SK-N-MC (cell line): Measurements from ENCODE around the gene MRPL20.

Experiments used
- DNase-seq: peaks from one replicate; pipeline ENCODE4 v3.0.0-alpha.2; 2011; ENCODE audit warnings: low read depth, low spot score
- H3K27ac ChIP-seq: fragments of 200-600 bp; sonication (generic); 2 replicates; pipeline ENCODE4 v1.5.1; 2016; ENCODE audit warnings: mixed run types
- H3K36me3 ChIP-seq: fragments of 200-600 bp; sonication (generic); 2 replicates; pipeline ENCODE4 v1.6.1; 2017; ENCODE audit warnings: antibody characterized with exemption, low read length, mixed read lengths; ENCODE audit not compliant: insufficient read depth
- H3K4me3 ChIP-seq: fragments of 200-600 bp; sonication (generic); 2 replicates; pipeline ENCODE4 v1.5.1; 2016
- H3K9ac ChIP-seq: fragments of 200-600 bp; sonication (generic); 2 replicates; pipeline ENCODE4 v1.8.0; 2017; ENCODE audit warnings: mixed run types, mixed read lengths; ENCODE audit not compliant: insufficient read length
- H3K9me3 ChIP-seq: fragments of 200-600 bp; sonication (generic); 2 replicates; pipeline ENCODE4 v1.6.1; 2017; ENCODE audit warnings: low read depth, mild to moderate bottlenecking, antibody characterized with exemption, low read length, moderate library complexity, mixed read lengths
- EZH2 ChIP-seq: fragments of 200-600 bp; sonication (generic); IDR thresholded peaks from one replicate; pipeline ENCODE4 v1.6.1; 2017; ENCODE audit warnings: antibody characterized with exemption
- FOXP2 ChIP-seq: optimal IDR thresholded peaks from 2 replicates; pipeline ENCODE3; 2011; ENCODE audit warnings: mild to moderate bottlenecking, moderate library complexity; ENCODE audit not compliant: insufficient read depth; ENCODE audit errors: extremely low read length, control extremely low read depth
- POLR2AphosphoS5 ChIP-seq: IDR thresholded peaks from 2 replicates; pipeline ENCODE4 v1.6.1; 2012; ENCODE audit warnings: mild to moderate bottlenecking, low read depth, low read length, borderline replicate concordance

MRPL20 gene

GRCh38 chr1:1381294-1381693, 25.8 kb downstream of the MRPL20 start:
- no peaks in the 10 kb centered on the region for H3K9me3 ChIP-seq
- H3K4me3 ChIP-seq = no peak overlapping the region
- TF ChIP-seq FOXP2 (no peak), POLR2AphosphoS5 (no peak), EZH2 (no peak)
- H3K36me3 ChIP-seq = peaks cover 7% of the 10 kb centered on the region
- no peak overlapping the region for H3K27ac ChIP-seq
- no peak overlapping the region for H3K9ac ChIP-seq
- DNase-seq = no peak

GRCh38 chr1:1380860-1381259, 26.2 kb downstream of the MRPL20 start:
- Histone ChIP-seq H3K36me3 (peaks cover 2% of the 10 kb centered on the region; the same call in 1 of the 2 replicates), H3K27ac (no peak overlapping the region), H3K4me3 (no peak overlapping the region), H3K9me3 (no peaks in the 10 kb centered on the region), H3K9ac (no peak overlapping the region)
- DNase-seq = no peak
- TF ChIP-seq POLR2AphosphoS5 (no peak), FOXP2 (no peak), EZH2 (no peak)

DNA sequence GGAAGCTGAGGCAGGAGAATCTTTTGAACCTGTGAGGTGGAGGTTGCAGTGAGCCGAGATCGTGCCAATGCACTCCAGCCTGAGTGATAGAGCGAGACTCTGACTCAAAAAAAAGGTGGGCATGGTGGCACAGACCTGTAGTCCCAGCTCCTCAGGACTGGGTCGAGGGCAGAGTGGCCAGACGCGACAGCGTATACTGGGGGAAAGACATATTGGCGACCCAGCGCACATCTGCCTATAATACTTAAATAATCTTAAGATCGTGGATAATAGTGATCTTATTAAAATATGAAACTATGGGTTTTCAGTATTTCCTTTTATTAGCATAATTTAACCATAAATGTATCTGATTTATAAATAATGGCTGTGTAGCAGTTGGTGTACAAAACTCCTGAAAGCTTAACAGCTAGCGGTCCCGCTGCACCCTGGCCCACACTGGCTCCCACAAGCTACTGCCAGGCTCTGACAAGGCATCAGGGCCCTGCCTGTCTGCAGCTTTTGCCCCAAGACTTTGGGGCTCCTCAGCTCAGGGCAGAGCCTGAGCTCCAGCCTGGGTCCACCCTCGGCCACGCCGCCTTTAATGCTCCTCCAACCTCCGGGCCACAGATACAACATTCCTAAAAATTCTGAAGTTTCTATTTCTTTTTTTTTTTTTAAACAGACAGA, 29.4 kb downstream of the MRPL20 start:
- no peak overlapping the region for H3K9ac ChIP-seq
- H3K4me3 ChIP-seq = no peak overlapping the region
- H3K27ac ChIP-seq = peak overlapping the region; percentile 36; the same call in 1 of the 2 replicates
- H3K9me3 ChIP-seq = no peaks in the 10 kb centered on the region
- DNase-seq = no peak
- TF ChIP-seq FOXP2 = no peak
- TF ChIP-seq POLR2AphosphoS5 = no peak
- TF ChIP-seq EZH2 = no peak
- H3K36me3 ChIP-seq = no peaks in the 10 kb centered on the region; the same call in 1 of the 2 replicates

GRCh38 chr1:1376551-1377226, 30.4 kb downstream of the MRPL20 start:
- no peak overlapping the region for H3K9ac ChIP-seq

GRCh38 chr1:1374929-1375662, 32.0 kb downstream of the MRPL20 start, which contains the start of gene AURKAIP1:
Gene AURKAIP1, minus strand, starts transcription at chr1:1375207. Its CDS starts 451 bp downstream, at chr1:1374756.
- TF ChIP-seq FOXP2 = peak; percentile 96
- no peak for TF ChIP-seq EZH2
- TF ChIP-seq POLR2AphosphoS5 = peak; percentile 71
- Histone ChIP-seq H3K9ac (peak within 1 kb of the TSS; percentile 96), H3K4me3 (peak within 1 kb of the TSS; percentile 87), H3K27ac (peak within 1 kb of the TSS; percentile 85), H3K36me3 (no peaks in the 10 kb centered on the region; the same call in 1 of the 2 replicates), H3K9me3 (no peaks in the 10 kb centered on the region)
- DNase-seq = peak; percentile 99

More at GRCh38 chr1:1376551-1377226, 30.4 kb downstream of the MRPL20 start:
- Histone ChIP-seq H3K36me3 (no peaks in the 10 kb centered on the region; the same call in 1 of the 2 replicates), H3K9me3 (no peaks in the 10 kb centered on the region), H3K27ac (no peak overlapping the region; the same call in 1 of the 2 replicates), H3K4me3 (no peak overlapping the region)
- no peak for TF ChIP-seq POLR2AphosphoS5
- TF ChIP-seq EZH2 = no peak
- no peak for DNase-seq

DNA sequence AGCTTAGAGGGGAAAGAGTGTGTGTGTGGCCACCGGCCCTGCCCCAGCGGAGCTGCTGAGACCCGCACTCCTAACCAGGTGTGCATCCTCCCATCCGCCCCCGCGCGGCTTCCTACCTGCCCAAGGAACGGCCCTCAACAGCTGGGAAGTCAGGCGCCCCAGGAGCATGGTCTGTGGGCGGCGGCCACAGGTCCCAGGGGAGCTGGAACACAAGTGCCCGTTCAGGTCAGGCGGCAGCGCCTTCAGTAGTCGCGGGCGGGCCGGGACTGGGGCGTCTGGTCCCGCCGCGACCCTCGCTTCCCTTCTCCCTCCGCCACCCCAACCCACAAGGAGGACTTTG, 32.5 kb downstream of the MRPL20 start:
- DNase-seq = no peak
- H3K36me3 ChIP-seq = no peaks in the 10 kb centered on the region; the same call in 1 of the 2 replicates
- peak overlapping the region; percentile 87 for H3K4me3 ChIP-seq
- H3K27ac ChIP-seq = peak overlapping the region; percentile 82
- H3K9ac ChIP-seq = peak overlapping the region; percentile 96
- no peak for TF ChIP-seq FOXP2
- no peak for TF ChIP-seq EZH2
- TF ChIP-seq POLR2AphosphoS5 = no peak
- H3K9me3 ChIP-seq = no peaks in the 10 kb centered on the region

- Histone ChIP-seq H3K36me3 (no peaks in the 10 kb centered on the region; the same call in 1 of the 2 replicates), H3K9ac (peak overlapping the region; percentile 96), H3K9me3 (no peaks in the 10 kb centered on the region), H3K27ac (no peak overlapping the region; the same call in 1 of the 2 replicates), H3K4me3 (peak overlapping the region; percentile 87)
- DNase-seq = no peak
- no peak for TF ChIP-seq EZH2
- no peak for TF ChIP-seq FOXP2
- TF ChIP-seq POLR2AphosphoS5 = no peak
Observed at GRCh38 chr1:1373815-1374588, 33.1 kb downstream of the MRPL20 start.
